Erythroblast (primary cell): Measurements from ENCODE around the gene C2orf76.

Experiments used
- GATA1 ChIP-seq: IDR thresholded peaks from 2 replicates; pipeline ENCODE4 v1.6.1; 2011; ENCODE audit warnings: low read depth, mild to moderate bottlenecking, control low read depth, low read length, moderate library complexity
- POLR2A ChIP-seq: IDR thresholded peaks from 2 replicates; pipeline ENCODE4 v1.6.1; 2011; ENCODE audit warnings: mild to moderate bottlenecking, low read length

DNA sequence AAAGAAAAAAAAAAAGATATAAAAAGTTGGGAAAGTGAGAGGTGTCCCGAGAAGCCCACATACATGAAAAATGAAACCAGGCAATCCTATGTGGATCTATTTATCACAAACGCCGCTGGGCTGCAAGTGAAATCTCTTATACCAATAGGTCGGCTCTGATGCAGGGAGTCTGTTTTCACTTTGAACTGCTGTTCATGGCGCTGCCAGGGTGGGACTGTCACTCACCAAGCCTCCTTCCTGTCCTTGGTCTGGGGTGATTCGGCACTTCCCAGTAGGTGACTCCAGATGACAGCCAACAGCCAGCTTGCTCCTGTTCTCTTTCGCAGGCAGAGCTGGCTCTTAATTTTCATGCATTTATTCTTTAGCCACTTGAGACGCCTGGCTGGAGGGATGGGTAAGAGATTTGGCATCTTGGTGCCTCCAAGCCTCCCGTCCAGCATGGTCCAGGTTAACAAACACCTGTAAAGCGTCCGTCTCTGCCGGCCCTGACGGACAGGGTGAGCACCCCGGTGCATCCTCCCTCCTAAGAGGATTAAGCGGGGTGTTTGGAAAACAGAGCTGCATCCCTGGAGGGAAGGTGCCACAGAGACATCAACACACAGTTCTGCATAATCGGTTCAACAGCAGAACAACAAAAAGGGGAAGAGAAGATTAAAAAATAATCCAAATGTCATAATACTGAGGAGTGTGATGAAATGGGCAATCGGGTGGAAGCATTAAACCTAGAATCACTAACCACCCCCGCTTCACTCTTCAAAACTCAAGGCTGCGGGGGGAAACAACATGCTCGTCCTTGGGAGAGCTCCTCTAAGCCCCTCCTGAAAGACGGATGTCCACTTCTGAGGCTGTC is 84.3 kb downstream of the C2orf76 start:
- TF ChIP-seq POLR2A (no peak), GATA1 (no peak)
